ENCODE measurements around the gene ABCA2. TPM values are rescaled to one million over a fixed set of nuclear protein-coding genes. Genes with fewer than 3 reads are reported as not detected.

Gene ABCA2
- total RNA-seq, 2 donors from 2014 or later = 37.2 to 60.5 TPM

DNA sequence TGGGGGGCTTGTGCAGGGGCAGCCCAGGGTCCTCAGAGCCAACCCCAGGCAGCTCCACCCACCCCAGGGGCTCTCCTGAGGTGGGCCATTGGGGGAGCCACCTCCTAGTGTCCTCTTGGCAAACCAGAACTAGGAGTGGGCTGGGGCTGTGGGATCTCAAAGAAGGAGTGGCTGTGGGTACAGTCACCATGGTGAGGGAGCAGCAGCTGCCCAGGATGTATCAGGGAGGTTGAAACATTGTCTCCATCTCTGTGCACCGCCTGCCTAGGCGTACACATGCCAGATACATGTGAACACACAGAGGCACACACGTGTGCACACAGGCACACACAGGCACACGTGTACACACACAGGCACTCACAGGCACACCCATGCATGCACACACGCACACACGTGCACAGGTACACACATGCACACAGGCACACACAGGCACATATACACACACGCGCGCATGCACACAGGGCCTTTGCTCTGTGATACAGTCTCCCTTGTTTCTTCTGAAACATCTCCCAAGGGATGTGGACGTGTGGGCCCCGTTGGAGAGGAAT, 65.3 kb downstream of the ABCA2 start:
- ATAC-seq (ENCODE audit: insufficient number of reproducible peaks, low FRiP score, low read depth) = no peak
- H3K27ac ChIP-seq = no peak overlapping the region

DNA sequence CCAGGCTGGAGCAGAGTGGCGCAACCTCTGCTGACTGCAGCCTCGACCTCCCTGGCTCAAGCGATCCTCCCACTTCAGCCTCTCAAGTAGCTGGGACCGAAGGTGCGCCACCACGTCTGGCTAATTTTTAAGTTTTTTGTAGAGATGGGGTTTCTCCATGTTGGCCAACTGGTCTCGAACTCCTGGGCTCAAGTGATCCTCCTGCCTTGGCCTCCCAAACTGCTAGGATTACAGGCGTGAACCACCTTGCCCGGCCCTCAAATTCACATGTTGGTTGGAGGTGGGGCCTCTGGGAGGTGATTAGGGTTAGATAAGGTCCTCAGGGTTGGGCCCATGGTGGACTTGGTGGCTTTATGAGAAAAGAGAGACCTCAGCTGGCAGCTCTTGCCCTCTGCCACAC, 65.9 kb downstream of the ABCA2 start:
- H3K36me3 ChIP-seq = no peaks in the 10 kb centered on the region
- no peaks in the 10 kb centered on the region for H3K9me3 ChIP-seq
- H3K4me3 ChIP-seq = no peak overlapping the region
- H3K27me3 ChIP-seq (replicated peaks; ENCODE audit: insufficient read depth) = no peaks in the 10 kb centered on the region
- H3K4me1 ChIP-seq (ENCODE audit: control insufficient read depth in 1 of 2, low read depth in 2 of 2) = peaks cover 6 to 23% of the 10 kb centered on the region in 2 donors
- peak overlapping the region in 1 of 2 donors; percentile 55 for H3K27ac ChIP-seq
- no peak for ATAC-seq (ENCODE audit: insufficient number of reproducible peaks, low FRiP score, low read depth)
- TF ChIP-seq, protein P1, sequence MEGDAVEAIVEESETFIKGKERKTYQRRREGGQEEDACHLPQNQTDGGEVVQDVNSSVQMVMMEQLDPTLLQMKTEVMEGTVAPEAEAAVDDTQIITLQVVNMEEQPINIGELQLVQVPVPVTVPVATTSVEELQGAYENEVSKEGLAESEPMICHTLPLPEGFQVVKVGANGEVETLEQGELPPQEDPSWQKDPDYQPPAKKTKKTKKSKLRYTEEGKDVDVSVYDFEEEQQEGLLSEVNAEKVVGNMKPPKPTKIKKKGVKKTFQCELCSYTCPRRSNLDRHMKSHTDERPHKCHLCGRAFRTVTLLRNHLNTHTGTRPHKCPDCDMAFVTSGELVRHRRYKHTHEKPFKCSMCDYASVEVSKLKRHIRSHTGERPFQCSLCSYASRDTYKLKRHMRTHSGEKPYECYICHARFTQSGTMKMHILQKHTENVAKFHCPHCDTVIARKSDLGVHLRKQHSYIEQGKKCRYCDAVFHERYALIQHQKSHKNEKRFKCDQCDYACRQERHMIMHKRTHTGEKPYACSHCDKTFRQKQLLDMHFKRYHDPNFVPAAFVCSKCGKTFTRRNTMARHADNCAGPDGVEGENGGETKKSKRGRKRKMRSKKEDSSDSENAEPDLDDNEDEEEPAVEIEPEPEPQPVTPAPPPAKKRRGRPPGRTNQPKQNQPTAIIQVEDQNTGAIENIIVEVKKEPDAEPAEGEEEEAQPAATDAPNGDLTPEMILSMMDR (IDR thresholded peaks at IDR 0.05) = no peak
- DNase-seq (ENCODE audit: low spot score) = no peak

More for the DNA sequence above, 65.3 kb downstream of the ABCA2 start:
- Histone ChIP-seq H3K9me3 (no peaks in the 10 kb centered on the region), H3K4me1 (ENCODE audit: control insufficient read depth in 1 of 2, low read depth in 2 of 2) (peaks cover 6 to 23% of the 10 kb centered on the region in 2 donors), H3K36me3 (no peaks in the 10 kb centered on the region), H3K27me3 (replicated peaks; ENCODE audit: insufficient read depth) (no peaks in the 10 kb centered on the region), H3K4me3 (no peak overlapping the region)
- TF ChIP-seq, protein P1 (IDR thresholded peaks at IDR 0.05) = no peak
- DNase-seq (ENCODE audit: low spot score) = no peak

DNA sequence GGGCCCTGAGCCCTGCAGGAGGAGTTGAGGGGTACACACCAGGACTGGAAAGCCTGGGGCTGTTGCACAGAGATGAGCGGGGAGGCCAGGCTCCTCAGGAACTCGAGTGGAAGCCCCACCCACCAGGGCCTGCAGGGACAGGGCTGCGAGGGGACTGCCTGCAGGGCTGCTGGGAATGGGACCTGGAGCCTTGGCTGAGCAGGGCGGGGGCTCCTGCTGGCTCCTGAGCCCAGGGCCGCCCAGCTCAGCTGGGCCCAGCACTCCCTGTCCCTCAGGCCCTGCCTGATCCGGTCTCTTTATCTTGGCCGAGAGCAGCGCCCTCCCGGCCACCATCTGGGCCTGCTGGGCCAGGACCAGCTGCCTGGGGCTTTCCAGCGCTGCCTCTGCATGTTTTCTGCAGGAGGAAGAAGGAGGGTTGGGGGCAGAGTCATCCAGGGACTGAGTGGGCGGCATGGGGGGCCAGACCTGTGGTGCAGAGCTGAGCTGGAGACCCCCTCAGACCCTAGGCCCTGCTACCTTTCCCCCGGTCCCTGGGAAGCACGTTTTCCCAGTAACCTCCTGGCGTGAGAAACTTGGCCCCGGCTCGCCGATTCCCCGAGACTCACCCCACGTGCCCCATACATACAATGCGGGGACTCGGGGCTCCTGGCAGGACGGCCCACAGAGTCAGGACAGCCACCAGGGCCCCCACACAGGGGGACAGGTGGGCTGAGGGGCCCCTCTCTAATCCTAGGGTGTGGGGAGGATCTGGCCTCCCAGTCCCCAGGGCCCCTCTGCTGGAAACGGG, 66.6 kb downstream of the ABCA2 start:
- peaks cover 6 to 23% of the 10 kb centered on the region in 2 donors for H3K4me1 ChIP-seq (ENCODE audit: control insufficient read depth in 1 of 2, low read depth in 2 of 2)
- H3K9me3 ChIP-seq = no peaks in the 10 kb centered on the region
- DNase-seq (ENCODE audit: low spot score) = no peak
- H3K27ac ChIP-seq = peak overlapping the region; percentile 49 to 55
- ATAC-seq (ENCODE audit: insufficient number of reproducible peaks, low FRiP score, low read depth) = no peak
- no peaks in the 10 kb centered on the region for H3K27me3 ChIP-seq (replicated peaks; ENCODE audit: insufficient read depth)
- no peaks in the 10 kb centered on the region for H3K36me3 ChIP-seq
- TF ChIP-seq, protein P1 (IDR thresholded peaks at IDR 0.05) = no peak
- peak overlapping the region; percentile 11 for H3K4me3 ChIP-seq

DNA sequence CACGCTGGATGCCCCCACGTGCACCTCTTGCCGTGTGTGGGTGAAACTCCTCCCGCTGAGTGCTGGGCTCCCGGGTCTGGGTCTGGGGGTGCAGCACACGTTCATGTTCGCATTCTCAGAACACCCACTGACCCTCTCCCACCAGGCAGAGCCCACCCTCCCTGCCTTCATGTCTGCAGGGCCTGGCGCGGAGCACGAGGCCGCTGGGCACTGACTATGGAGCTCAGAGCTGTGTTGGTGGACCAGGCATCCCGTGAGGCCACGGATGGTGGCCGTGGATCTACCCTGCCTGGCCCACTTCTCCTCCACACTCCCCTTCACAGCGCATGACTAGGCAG, 67.1 kb downstream of the ABCA2 start:
- H3K27ac ChIP-seq = peak overlapping the region in 1 of 2 donors; percentile 55
- TF ChIP-seq, protein P1 (IDR thresholded peaks at IDR 0.05) = no peak

DNA sequence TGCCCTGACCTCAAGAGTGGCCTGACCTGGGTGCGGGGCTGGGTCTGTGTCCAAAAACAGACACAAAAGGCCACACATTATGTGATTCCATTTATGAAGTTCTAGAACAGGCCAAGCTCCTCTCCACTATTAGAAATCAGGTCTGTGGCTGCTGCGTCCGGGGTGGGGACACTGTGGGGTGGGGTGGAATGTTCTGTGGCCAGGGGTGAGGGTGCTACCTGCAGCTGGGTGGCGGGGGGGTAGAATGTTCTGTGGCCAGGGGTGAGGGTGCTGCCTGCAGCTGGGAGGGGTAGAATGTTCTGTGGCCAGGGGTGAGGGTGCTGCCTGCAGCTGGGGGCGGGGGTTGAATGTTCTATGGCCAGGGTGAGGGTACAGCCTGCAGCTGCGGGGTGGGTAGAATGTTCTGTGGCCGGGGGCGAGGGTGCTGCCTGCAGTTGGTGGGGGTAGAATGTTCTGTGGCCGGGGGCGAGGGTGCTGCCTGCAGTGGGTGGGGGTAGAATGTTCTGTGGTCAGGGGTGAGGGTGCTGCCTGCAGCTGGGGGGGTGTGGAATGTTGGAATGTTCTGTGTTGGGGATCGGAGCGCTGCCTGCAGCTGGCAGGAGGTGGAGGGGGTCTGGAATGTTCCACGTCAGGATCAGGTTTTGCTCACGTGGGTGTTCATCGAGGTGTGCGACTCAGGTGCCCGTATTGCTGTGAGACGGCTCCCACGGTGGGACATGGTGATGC, 67.7 kb downstream of the ABCA2 start:
- TF ChIP-seq, protein P1 (IDR thresholded peaks at IDR 0.05) = no peak
- no peak overlapping the region for H3K4me3 ChIP-seq
- no peak for DNase-seq (ENCODE audit: low spot score)
- no peaks in the 10 kb centered on the region for H3K36me3 ChIP-seq
- ATAC-seq (ENCODE audit: insufficient number of reproducible peaks, low FRiP score, low read depth) = no peak
- H3K4me1 ChIP-seq (ENCODE audit: control insufficient read depth in 1 of 2, low read depth in 2 of 2) = peaks cover 6 to 16% of the 10 kb centered on the region in 2 donors
- H3K9me3 ChIP-seq = no peaks in the 10 kb centered on the region
- H3K27ac ChIP-seq = no peak overlapping the region
- no peaks in the 10 kb centered on the region for H3K27me3 ChIP-seq (replicated peaks; ENCODE audit: insufficient read depth)

More for the DNA sequence above, 67.1 kb downstream of the ABCA2 start:
- peak overlapping the region; percentile 11 for H3K4me3 ChIP-seq
- H3K4me1 ChIP-seq (ENCODE audit: control insufficient read depth in 1 of 2, low read depth in 2 of 2) = peaks cover 6 to 18% of the 10 kb centered on the region in 2 donors
- no peak for ATAC-seq (ENCODE audit: insufficient number of reproducible peaks, low FRiP score, low read depth)
- H3K36me3 ChIP-seq = no peaks in the 10 kb centered on the region
- H3K9me3 ChIP-seq = no peaks in the 10 kb centered on the region
- H3K27me3 ChIP-seq (replicated peaks; ENCODE audit: insufficient read depth) = no peaks in the 10 kb centered on the region
- DNase-seq (ENCODE audit: low spot score) = no peak

Data from thoracic aorta (tissue), 2 donors.